ENCODE results near the gene MAFF.

- TF ChIP-seq CTCF (IDR thresholded peaks at IDR 0.05; ENCODE audit: low read length): no peak
- TF ChIP-seq EZH2 (IDR thresholded peaks at IDR 0.05; ENCODE audit: borderline replicate concordance, low read length): no peak
These were observed 28.2 kb upstream of the MAFF start for GRCh38 chr22:38173641-38173906.
